K562 (cell line): Measurements from ENCODE around the gene COLEC12.

Experiments
- CREB1 ChIP-seq, 2 experiments: sonication (generic) in 1 of 2; formaldehyde crosslinking in 1 of 2; IDR thresholded peaks; 2 replicates each; pipeline versions ENCODE4 v1.6.1 to v1.8.0; 2012 to 2022; ENCODE audit warnings: inconsistent platforms in 1 of 2, mild to moderate bottlenecking in 1 of 2, missing genetic modification reagents in 1 of 2, moderate library complexity in 1 of 2
- GATAD2B ChIP-seq: fragments of 450-650 bp; IDR thresholded peaks from 2 replicates; pipeline ENCODE4 v1.6.1; 2017; ENCODE audit warnings: mild to moderate bottlenecking, borderline replicate concordance
- NELFE ChIP-seq: IDR thresholded peaks from 2 replicates; pipeline ENCODE4 v1.6.1; 2011; ENCODE audit warnings: mild to moderate bottlenecking; ENCODE audit not compliant: insufficient read depth, insufficient read length
- SMARCA4 ChIP-seq: fragments of 450-650 bp; IDR thresholded peaks from 2 replicates; pipeline ENCODE4 v1.6.1; 2016
- TCF7 ChIP-seq: sonication (generic); IDR thresholded peaks from 2 replicates; pipeline ENCODE4 v1.6.1; 2016; ENCODE audit warnings: antibody characterized with exemption, borderline replicate concordance
- TSC22D4 ChIP-seq: fragments of 450-650 bp; IDR thresholded peaks from 2 replicates; pipeline ENCODE4 v1.6.1; 2016; ENCODE audit warnings: missing genetic modification characterization, missing biosample characterization, control low read depth
- ZNF76 ChIP-seq: fragments of 250-450 bp; sonication (Bioruptor Pico); IDR thresholded peaks from 2 replicates; pipeline ENCODE4 v1.4.0; 2020; ENCODE audit warnings: mild to moderate bottlenecking, moderate library complexity, borderline replicate concordance
- TF ChIP-seq, protein P1 (sequence below): fragments of 150-350 bp; IDR thresholded peaks from 2 replicates; pipeline ENCODE4 v1.6.1; 2014; ENCODE audit warnings: low read depth, mild to moderate bottlenecking, low read length, borderline replicate concordance
- TF ChIP-seq, protein P2 (sequence below): fragments of 250-450 bp; sonication (Bioruptor Pico); IDR thresholded peaks from 2 replicates; pipeline ENCODE4 v1.8.0; 2021; ENCODE audit warnings: moderate library complexity, mild to moderate bottlenecking, inconsistent platforms

DNA sequence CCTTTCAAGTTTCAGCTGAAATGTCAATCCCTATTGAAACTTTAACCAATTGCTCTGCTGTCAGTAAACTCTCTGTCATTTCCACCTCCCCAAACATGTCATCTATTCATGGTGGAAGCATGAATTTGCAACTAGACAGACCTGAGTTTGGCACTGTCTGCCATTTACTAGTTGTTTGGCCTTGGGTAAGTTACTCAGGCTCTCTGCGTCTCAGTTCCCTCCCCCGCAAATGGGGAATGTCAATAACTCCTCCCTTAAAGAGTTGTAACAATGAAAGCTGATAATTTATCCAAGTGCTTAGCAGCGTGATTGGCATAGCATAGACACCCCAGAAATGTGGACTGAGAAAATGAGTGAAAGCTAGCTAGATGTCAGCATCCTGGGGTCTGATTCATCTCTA, 159.4 kb downstream of the COLEC12 start:
- TF ChIP-seq TCF7 (no peak), GATAD2B (no peak), TSC22D4 (tag) (no peak), SMARCA4 (no peak), ZNF76 (CRISPR knock-in tag) (no peak), NELFE (no peak), CREB1 (IDR thresholded peaks at IDR 0.05) (no peak), CREB1 (CRISPR knock-in tag; IDR thresholded peaks at IDR 0.05) (no peak)
- TF ChIP-seq, protein P1, sequence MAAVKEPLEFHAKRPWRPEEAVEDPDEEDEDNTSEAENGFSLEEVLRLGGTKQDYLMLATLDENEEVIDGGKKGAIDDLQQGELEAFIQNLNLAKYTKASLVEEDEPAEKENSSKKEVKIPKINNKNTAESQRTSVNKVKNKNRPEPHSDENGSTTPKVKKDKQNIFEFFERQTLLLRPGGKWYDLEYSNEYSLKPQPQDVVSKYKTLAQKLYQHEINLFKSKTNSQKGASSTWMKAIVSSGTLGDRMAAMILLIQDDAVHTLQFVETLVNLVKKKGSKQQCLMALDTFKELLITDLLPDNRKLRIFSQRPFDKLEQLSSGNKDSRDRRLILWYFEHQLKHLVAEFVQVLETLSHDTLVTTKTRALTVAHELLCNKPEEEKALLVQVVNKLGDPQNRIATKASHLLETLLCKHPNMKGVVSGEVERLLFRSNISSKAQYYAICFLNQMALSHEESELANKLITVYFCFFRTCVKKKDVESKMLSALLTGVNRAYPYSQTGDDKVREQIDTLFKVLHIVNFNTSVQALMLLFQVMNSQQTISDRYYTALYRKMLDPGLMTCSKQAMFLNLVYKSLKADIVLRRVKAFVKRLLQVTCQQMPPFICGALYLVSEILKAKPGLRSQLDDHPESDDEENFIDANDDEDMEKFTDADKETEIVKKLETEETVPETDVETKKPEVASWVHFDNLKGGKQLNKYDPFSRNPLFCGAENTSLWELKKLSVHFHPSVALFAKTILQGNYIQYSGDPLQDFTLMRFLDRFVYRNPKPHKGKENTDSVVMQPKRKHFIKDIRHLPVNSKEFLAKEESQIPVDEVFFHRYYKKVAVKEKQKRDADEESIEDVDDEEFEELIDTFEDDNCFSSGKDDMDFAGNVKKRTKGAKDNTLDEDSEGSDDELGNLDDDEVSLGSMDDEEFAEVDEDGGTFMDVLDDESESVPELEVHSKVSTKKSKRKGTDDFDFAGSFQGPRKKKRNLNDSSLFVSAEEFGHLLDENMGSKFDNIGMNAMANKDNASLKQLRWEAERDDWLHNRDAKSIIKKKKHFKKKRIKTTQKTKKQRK, result no peak
- TF ChIP-seq, protein P2, sequence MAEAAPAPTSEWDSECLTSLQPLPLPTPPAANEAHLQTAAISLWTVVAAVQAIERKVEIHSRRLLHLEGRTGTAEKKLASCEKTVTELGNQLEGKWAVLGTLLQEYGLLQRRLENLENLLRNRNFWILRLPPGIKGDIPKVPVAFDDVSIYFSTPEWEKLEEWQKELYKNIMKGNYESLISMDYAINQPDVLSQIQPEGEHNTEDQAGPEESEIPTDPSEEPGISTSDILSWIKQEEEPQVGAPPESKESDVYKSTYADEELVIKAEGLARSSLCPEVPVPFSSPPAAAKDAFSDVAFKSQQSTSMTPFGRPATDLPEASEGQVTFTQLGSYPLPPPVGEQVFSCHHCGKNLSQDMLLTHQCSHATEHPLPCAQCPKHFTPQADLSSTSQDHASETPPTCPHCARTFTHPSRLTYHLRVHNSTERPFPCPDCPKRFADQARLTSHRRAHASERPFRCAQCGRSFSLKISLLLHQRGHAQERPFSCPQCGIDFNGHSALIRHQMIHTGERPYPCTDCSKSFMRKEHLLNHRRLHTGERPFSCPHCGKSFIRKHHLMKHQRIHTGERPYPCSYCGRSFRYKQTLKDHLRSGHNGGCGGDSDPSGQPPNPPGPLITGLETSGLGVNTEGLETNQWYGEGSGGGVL (CRISPR knock-in tag), result no peak
